Loucy (cell line): Measurements from ENCODE around the gene TM4SF18.

Source experiments
- H2AFZ ChIP-seq: fragments of 200-600 bp; sonication (generic); 2 replicates; pipeline ENCODE4 v1.6.0; 2016; ENCODE audit warnings: antibody characterized with exemption, mild to moderate bottlenecking, low read length, moderate library complexity
- H3F3A ChIP-seq: fragments of 200-600 bp; 2 replicates; pipeline ENCODE4 v1.6.0; 2016; ENCODE audit warnings: antibody characterized with exemption, low read depth, mild to moderate bottlenecking
- H3K27me3 ChIP-seq: fragments of 200-600 bp; sonication (generic); 2 replicates; pipeline ENCODE4 v1.6.1; 2014; ENCODE audit warnings: low read length, mild to moderate bottlenecking; ENCODE audit not compliant: insufficient read depth, poor library complexity, severe bottlenecking
- H3K36me3 ChIP-seq: fragments of 200-600 bp; sonication (generic); 2 replicates; pipeline ENCODE4 v1.6.1; 2016; ENCODE audit warnings: low read length; ENCODE audit not compliant: insufficient read depth
- H3K4me1 ChIP-seq: fragments of 200-600 bp; sonication (generic); 2 replicates; pipeline ENCODE4 v1.5.1; 2014; ENCODE audit warnings: low read length, mild to moderate bottlenecking; ENCODE audit not compliant: insufficient read depth, poor library complexity, severe bottlenecking
- H3K4me2 ChIP-seq: fragments of 200-600 bp; sonication (generic); 2 replicates; pipeline ENCODE4 v1.6.0; 2014; ENCODE audit warnings: antibody characterized with exemption, low read length, low read depth, mild to moderate bottlenecking; ENCODE audit not compliant: poor library complexity, severe bottlenecking
- H3K4me3 ChIP-seq: fragments of 200-600 bp; sonication (generic); 2 replicates; pipeline ENCODE4 v1.5.1; 2014; ENCODE audit warnings: low read length, mild to moderate bottlenecking, mixed read lengths; ENCODE audit not compliant: poor library complexity, severe bottlenecking
- H3K79me2 ChIP-seq: fragments of 200-600 bp; sonication (generic); 2 replicates; pipeline ENCODE4 v1.6.1; 2014; ENCODE audit warnings: low read length; ENCODE audit not compliant: insufficient read depth
- H3K9ac ChIP-seq: fragments of 200-600 bp; sonication (generic); 2 replicates; pipeline ENCODE4 v1.6.0; 2014; ENCODE audit warnings: mild to moderate bottlenecking, low read depth, low read length, moderate library complexity; ENCODE audit not compliant: poor library complexity, severe bottlenecking
- H3K9me2 ChIP-seq: fragments of 200-600 bp; sonication (generic); replicated peaks from 2 replicates; pipeline ENCODE4 v1.6.1; 2016; ENCODE audit warnings: low read depth, low read length, mixed read lengths
- H3K9me3 ChIP-seq: fragments of 200-600 bp; sonication (generic); 2 replicates; pipeline ENCODE4 v1.6.1; 2014; ENCODE audit warnings: mild to moderate bottlenecking, antibody characterized with exemption, low read length, low read depth; ENCODE audit not compliant: insufficient read depth
- H4K20me1 ChIP-seq: fragments of 200-600 bp; sonication (generic); 2 replicates; pipeline ENCODE4 v1.6.0; 2014; ENCODE audit warnings: antibody characterized with exemption, low read length, mild to moderate bottlenecking; ENCODE audit not compliant: insufficient read depth, poor library complexity, severe bottlenecking
- CTCF ChIP-seq: fragments of 200-600 bp; sonication (generic); conservative IDR thresholded peaks from 2 replicates; pipeline ENCODE4 v1.5.1; 2014; ENCODE audit warnings: mild to moderate bottlenecking, antibody characterized with exemption, low read length
- EZH2phosphoT487 ChIP-seq: fragments of 200-600 bp; IDR thresholded peaks from 2 replicates; pipeline ENCODE4 v1.6.1; 2018; ENCODE audit warnings: antibody characterized with exemption, mild to moderate bottlenecking, moderate library complexity, borderline replicate concordance

The TM4SF18 gene

GRCh38 chr3:149368674-149369497 lies 35.5 kb upstream of the TM4SF18 start:
- Histone ChIP-seq H3K27me3 (no peaks in the 10 kb centered on the region), H3F3A (no peaks in the 10 kb centered on the region), H3K4me2 (no peak overlapping the region)

GRCh38 chr3:149368201-149368673 lies 34.8 kb upstream of the TM4SF18 start:
- Histone ChIP-seq H2AFZ (no peak overlapping the region), H3K36me3 (no peaks in the 10 kb centered on the region), H3K9me3 (no peaks in the 10 kb centered on the region), H3K4me1 (no peaks in the 10 kb centered on the region), H3K9ac (no peak overlapping the region), H3K9me2 (no peaks in the 10 kb centered on the region), H3K79me2 (no peaks in the 10 kb centered on the region), H3F3A (no peaks in the 10 kb centered on the region), H3K27me3 (no peaks in the 10 kb centered on the region), H3K4me2 (no peak overlapping the region), H4K20me1 (no peaks in the 10 kb centered on the region), H3K4me3 (no peak overlapping the region)
- TF ChIP-seq EZH2phosphoT487 (no peak), CTCF (0 out of 2 replicates have a peak, but pooled peaks have one; percentile 10)

More at GRCh38 chr3:149368674-149369497, 35.5 kb upstream of the TM4SF18 start:
- Histone ChIP-seq H3K36me3 (no peaks in the 10 kb centered on the region), H2AFZ (no peak overlapping the region), H4K20me1 (no peaks in the 10 kb centered on the region), H3K9me3 (no peaks in the 10 kb centered on the region), H3K9me2 (no peaks in the 10 kb centered on the region), H3K4me3 (no peak overlapping the region), H3K9ac (no peak overlapping the region), H3K4me1 (no peaks in the 10 kb centered on the region), H3K79me2 (no peaks in the 10 kb centered on the region)
- TF ChIP-seq EZH2phosphoT487, result no peak
- no peak for TF ChIP-seq CTCF

GRCh38 chr3:149366941-149367840 lies 33.8 kb upstream of the TM4SF18 start:
- no peaks in the 10 kb centered on the region for H3F3A ChIP-seq
- H3K4me3 ChIP-seq, result no peak overlapping the region
- no peak for TF ChIP-seq EZH2phosphoT487
- no peak for TF ChIP-seq CTCF

More at GRCh38 chr3:149366941-149367840, 33.8 kb upstream of the TM4SF18 start:
- H3K9ac ChIP-seq, result no peak overlapping the region
- no peak overlapping the region for H2AFZ ChIP-seq
- H3K4me1 ChIP-seq, result no peaks in the 10 kb centered on the region
- H4K20me1 ChIP-seq, result no peaks in the 10 kb centered on the region
- no peaks in the 10 kb centered on the region for H3K9me3 ChIP-seq
- H3K27me3 ChIP-seq, result no peaks in the 10 kb centered on the region
- no peak overlapping the region for H3K4me2 ChIP-seq
- H3K36me3 ChIP-seq, result no peaks in the 10 kb centered on the region
- no peaks in the 10 kb centered on the region for H3K9me2 ChIP-seq
- H3K79me2 ChIP-seq, result no peaks in the 10 kb centered on the region
